ENCODE data around the gene SUOX.

DNA sequence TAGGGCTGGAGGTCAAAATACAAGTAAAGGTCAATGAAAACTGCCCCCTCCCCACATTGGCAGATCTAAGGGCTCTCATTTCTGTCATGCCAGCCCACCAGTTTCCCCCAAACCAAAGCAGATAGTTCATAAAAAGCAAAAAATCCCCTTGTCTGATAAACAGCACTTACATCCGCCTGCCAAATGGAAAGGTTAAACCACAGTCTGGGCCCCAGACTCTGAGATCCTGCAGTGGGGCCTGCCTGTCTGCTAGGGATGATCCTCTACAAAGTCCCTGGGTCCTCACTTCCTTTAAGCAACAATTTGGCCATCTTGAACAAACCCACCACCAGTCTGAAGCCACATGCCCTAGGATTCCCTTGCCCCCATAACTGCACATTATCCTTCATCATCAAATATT lies 34.9 kb downstream of the SUOX start:
- no peak for TF ChIP-seq EZH2 (IDR thresholded peaks at IDR 0.05; ENCODE audit: low read length, unreplicated experiment)
- TF ChIP-seq, protein P1, sequence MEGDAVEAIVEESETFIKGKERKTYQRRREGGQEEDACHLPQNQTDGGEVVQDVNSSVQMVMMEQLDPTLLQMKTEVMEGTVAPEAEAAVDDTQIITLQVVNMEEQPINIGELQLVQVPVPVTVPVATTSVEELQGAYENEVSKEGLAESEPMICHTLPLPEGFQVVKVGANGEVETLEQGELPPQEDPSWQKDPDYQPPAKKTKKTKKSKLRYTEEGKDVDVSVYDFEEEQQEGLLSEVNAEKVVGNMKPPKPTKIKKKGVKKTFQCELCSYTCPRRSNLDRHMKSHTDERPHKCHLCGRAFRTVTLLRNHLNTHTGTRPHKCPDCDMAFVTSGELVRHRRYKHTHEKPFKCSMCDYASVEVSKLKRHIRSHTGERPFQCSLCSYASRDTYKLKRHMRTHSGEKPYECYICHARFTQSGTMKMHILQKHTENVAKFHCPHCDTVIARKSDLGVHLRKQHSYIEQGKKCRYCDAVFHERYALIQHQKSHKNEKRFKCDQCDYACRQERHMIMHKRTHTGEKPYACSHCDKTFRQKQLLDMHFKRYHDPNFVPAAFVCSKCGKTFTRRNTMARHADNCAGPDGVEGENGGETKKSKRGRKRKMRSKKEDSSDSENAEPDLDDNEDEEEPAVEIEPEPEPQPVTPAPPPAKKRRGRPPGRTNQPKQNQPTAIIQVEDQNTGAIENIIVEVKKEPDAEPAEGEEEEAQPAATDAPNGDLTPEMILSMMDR (conservative IDR thresholded peaks at IDR 0.05; ENCODE audit: low read depth, low read length): no peak
- no peak for TF ChIP-seq EZH2phosphoT487 (IDR thresholded peaks at IDR 0.05; ENCODE audit: borderline replicate concordance, low read length)
